Stimulated activated naive CD8-positive, alpha-beta T cell treated with anti-CD3 and anti-CD28 coated beads, Interleukin-15, amount 100 ng/mL, for 72 hours (primary cell): ENCODE measurements around the gene PUS1.

Experiments used
- ATAC-seq: fragments of 150-1000 bp; cut with Tn5 transposase; 2 replicates; pipeline ENCODE4 v1.10.0; 2021; ENCODE audit warnings: mild to moderate bottlenecking, moderate library complexity
- DNase-seq, 2 donors: peaks; one replicate each; pipeline ENCODE4 v3.0.0; 2021 to 2022
- H3K27ac Mint-ChIP-seq, 2 donors: one replicate each; pipeline ENCODE4 v1.8.0; 2022; ENCODE audit warnings: mild to moderate bottlenecking in 2 of 2, mixed read lengths in 2 of 2, moderate library complexity in 2 of 2
- H3K27me3 Mint-ChIP-seq: one replicate; pipeline ENCODE4 v1.8.0; 2022; ENCODE audit warnings: mixed read lengths
- H3K4me1 Mint-ChIP-seq: one replicate; pipeline ENCODE4 v1.8.0; 2022; ENCODE audit warnings: mild to moderate bottlenecking, mixed read lengths
- H3K4me3 Mint-ChIP-seq, 2 donors: one replicate each; pipeline ENCODE4 v1.8.0; 2022; ENCODE audit warnings: mild to moderate bottlenecking in 2 of 2, mixed read lengths in 2 of 2, moderate library complexity in 1 of 2
- H3K9me3 Mint-ChIP-seq, 2 donors: one replicate each; pipeline ENCODE4 v1.8.0; 2022; ENCODE audit warnings: mixed read lengths in 2 of 2

Gene PUS1

GRCh38 chr12:131897276-131897675, 31.8 kb upstream of the PUS1 start:
- Mint-ChIP-seq H3K4me1 (peaks cover 45% of the 10 kb centered on the region), H3K27me3 (no peaks in the 10 kb centered on the region), H3K27ac (peak overlapping the region in 1 of 2 donors; percentile 96), H3K4me3 (peak overlapping the region in 1 of 2 donors; percentile 88), H3K9me3 (no peaks in the 10 kb centered on the region)
- DNase-seq, result no peak
- no peak for ATAC-seq

GRCh38 chr12:131897875-131898274, 31.2 kb upstream of the PUS1 start:
- no peak for DNase-seq
- Mint-ChIP-seq H3K27ac (no peak overlapping the region), H3K4me3 (no peak overlapping the region), H3K9me3 (no peaks in the 10 kb centered on the region), H3K27me3 (no peaks in the 10 kb centered on the region), H3K4me1 (peaks cover 48% of the 10 kb centered on the region)
- no peak for ATAC-seq

GRCh38 chr12:131900397-131900796, 28.7 kb upstream of the PUS1 start:
- Mint-ChIP-seq H3K4me3 (no peak overlapping the region), H3K27me3 (no peaks in the 10 kb centered on the region), H3K27ac (no peak overlapping the region), H3K9me3 (no peaks in the 10 kb centered on the region), H3K4me1 (peaks cover 67% of the 10 kb centered on the region)
- DNase-seq (no peak), ATAC-seq (no peak)

GRCh38 chr12:131901431-131902331, 27.4 kb upstream of the PUS1 start:
- ATAC-seq, result no peak
- H3K9me3 Mint-ChIP-seq, result no peaks in the 10 kb centered on the region
- H3K4me1 Mint-ChIP-seq, result peaks cover 63% of the 10 kb centered on the region
- no peak for DNase-seq
- H3K4me3 Mint-ChIP-seq, result no peak overlapping the region
- H3K27me3 Mint-ChIP-seq, result no peaks in the 10 kb centered on the region
- no peak overlapping the region for H3K27ac Mint-ChIP-seq

GRCh38 chr12:131902332-131903241, 26.5 kb upstream of the PUS1 start:
- H3K4me3 Mint-ChIP-seq, result no peak overlapping the region
- DNase-seq (no peak), ATAC-seq (peak; percentile 16)
- no peaks in the 10 kb centered on the region for H3K9me3 Mint-ChIP-seq
- no peaks in the 10 kb centered on the region for H3K27me3 Mint-ChIP-seq
- H3K4me1 Mint-ChIP-seq, result peaks cover 56% of the 10 kb centered on the region
- H3K27ac Mint-ChIP-seq, result no peak overlapping the region

GRCh38 chr12:131903270-131904255, 25.5 kb upstream of the PUS1 start:
- ATAC-seq (no peak), DNase-seq (no peak)
- Mint-ChIP-seq H3K9me3 (no peaks in the 10 kb centered on the region), H3K4me1 (peaks cover 48% of the 10 kb centered on the region), H3K27ac (peak overlapping the region; percentile 13 to 76), H3K4me3 (no peak overlapping the region), H3K27me3 (no peaks in the 10 kb centered on the region)

GRCh38 chr12:131904346-131904745, 24.7 kb upstream of the PUS1 start:
- Mint-ChIP-seq H3K9me3 (no peaks in the 10 kb centered on the region), H3K4me3 (no peak overlapping the region), H3K4me1 (peaks cover 47% of the 10 kb centered on the region), H3K27ac (peak overlapping the region in 1 of 2 donors; percentile 76), H3K27me3 (no peaks in the 10 kb centered on the region)
- ATAC-seq (no peak), DNase-seq (no peak)

GRCh38 chr12:131905081-131905629, 23.9 kb upstream of the PUS1 start:
- DNase-seq, result no peak
- no peak for ATAC-seq
- peak overlapping the region; percentile 80 to 92 for H3K27ac Mint-ChIP-seq
- no peaks in the 10 kb centered on the region for H3K27me3 Mint-ChIP-seq
- no peak overlapping the region for H3K4me3 Mint-ChIP-seq
- peaks cover 44% of the 10 kb centered on the region for H3K4me1 Mint-ChIP-seq
- H3K9me3 Mint-ChIP-seq, result no peaks in the 10 kb centered on the region

- Mint-ChIP-seq H3K27me3 (no peaks in the 10 kb centered on the region), H3K27ac (peak overlapping the region in 1 of 2 donors; percentile 80)
- no peak for ATAC-seq
Measured at GRCh38 chr12:131905630-131906091, 23.4 kb upstream of the PUS1 start.

GRCh38 chr12:131907379-131908091, 21.5 kb upstream of the PUS1 start:
- no peaks in the 10 kb centered on the region for H3K9me3 Mint-ChIP-seq
- H3K4me3 Mint-ChIP-seq, result no peak overlapping the region
- no peaks in the 10 kb centered on the region for H3K27me3 Mint-ChIP-seq
- ATAC-seq (peak; percentile 23), DNase-seq (no peak)
- peak overlapping the region in 1 of 2 donors; percentile 91 for H3K27ac Mint-ChIP-seq
- peaks cover 27% of the 10 kb centered on the region for H3K4me1 Mint-ChIP-seq

More at GRCh38 chr12:131905630-131906091, 23.4 kb upstream of the PUS1 start:
- no peak for DNase-seq
- Mint-ChIP-seq H3K4me3 (no peak overlapping the region), H3K9me3 (no peaks in the 10 kb centered on the region), H3K4me1 (peaks cover 40% of the 10 kb centered on the region)

GRCh38 chr12:131908092-131909080, 20.7 kb upstream of the PUS1 start:
- ATAC-seq, result peak; percentile 43
- H3K4me3 Mint-ChIP-seq, result no peak overlapping the region
- no peaks in the 10 kb centered on the region for H3K9me3 Mint-ChIP-seq
- H3K27ac Mint-ChIP-seq, result no peak overlapping the region
- DNase-seq, result no peak
- peaks cover 25% of the 10 kb centered on the region for H3K4me1 Mint-ChIP-seq
- H3K27me3 Mint-ChIP-seq, result no peaks in the 10 kb centered on the region

- Mint-ChIP-seq H3K27ac (no peak overlapping the region), H3K9me3 (no peaks in the 10 kb centered on the region), H3K4me1 (peaks cover 17% of the 10 kb centered on the region), H3K27me3 (no peaks in the 10 kb centered on the region), H3K4me3 (no peak overlapping the region)
- no peak for DNase-seq
- ATAC-seq, result peak; percentile 35
Measured at GRCh38 chr12:131909081-131909751, 19.9 kb upstream of the PUS1 start.
